HG02852 (cell line): ENCODE measurements around the gene C1orf232.

Experiments
- ATAC-seq: cut with Tn5 transposase; IDR thresholded peaks from one replicate; pipeline ENCODE4 v1.9.1; 2021; ENCODE audit warnings: mild to moderate bottlenecking, moderate library complexity; ENCODE audit not compliant: unreplicated experiment

The C1orf232 gene

GRCh38 chr1:26180010-26180506, 11.3 kb upstream of the C1orf232 start:
- no peak for ATAC-seq

DNA sequence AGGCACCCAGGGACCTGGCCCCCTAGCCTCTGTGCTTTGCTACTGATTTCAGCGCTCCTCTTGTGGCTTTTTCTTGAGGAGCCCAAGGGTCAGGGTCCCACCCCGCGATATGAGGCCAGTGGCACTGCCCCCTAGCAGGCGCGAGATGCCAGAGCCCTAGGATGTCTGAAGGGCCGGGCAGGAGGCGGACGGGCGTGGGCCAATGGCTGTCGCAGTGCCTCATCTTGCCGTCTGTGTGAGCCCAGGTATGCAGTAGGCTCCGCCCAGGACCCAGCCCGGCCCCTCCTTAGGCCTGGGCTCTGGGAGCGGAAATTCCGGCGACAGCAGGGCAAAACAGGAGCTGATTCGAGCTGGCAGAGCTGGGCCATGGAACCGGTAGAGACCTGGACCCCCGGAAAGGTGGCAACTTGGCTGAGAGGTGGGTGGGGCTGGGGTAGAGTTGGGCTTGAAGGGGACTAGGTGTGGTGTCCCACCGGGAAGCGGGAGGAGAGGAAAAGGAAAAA, 8.5 kb upstream of the C1orf232 start, which contains the start of gene CNKSR1:
Gene CNKSR1 (plus strand): TSS at position 310 of the 503 bp plus-strand sequence. CDS start 57 bp downstream, at position 367.
- ATAC-seq: no peak

DNA sequence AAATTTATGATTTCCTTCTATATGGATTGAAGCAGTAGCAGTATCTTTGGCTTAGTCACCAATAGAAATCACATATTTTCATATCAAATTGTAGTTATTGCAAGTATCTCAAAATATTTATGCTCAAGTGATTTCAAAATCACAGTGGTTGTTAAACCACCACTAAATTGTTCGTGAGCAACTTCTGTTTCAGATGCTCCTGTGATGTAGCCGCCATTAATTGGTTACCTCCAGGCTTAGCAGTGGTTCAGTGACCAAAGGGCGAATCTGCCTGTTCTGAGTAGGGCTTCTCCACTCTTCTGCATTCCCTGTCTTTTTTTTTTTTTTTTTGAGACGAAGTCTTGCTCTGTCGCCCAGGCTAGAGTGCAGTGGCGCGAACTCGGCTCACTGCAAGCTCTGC, 6.6 kb upstream of the C1orf232 start:
- ATAC-seq: no peak

DNA sequence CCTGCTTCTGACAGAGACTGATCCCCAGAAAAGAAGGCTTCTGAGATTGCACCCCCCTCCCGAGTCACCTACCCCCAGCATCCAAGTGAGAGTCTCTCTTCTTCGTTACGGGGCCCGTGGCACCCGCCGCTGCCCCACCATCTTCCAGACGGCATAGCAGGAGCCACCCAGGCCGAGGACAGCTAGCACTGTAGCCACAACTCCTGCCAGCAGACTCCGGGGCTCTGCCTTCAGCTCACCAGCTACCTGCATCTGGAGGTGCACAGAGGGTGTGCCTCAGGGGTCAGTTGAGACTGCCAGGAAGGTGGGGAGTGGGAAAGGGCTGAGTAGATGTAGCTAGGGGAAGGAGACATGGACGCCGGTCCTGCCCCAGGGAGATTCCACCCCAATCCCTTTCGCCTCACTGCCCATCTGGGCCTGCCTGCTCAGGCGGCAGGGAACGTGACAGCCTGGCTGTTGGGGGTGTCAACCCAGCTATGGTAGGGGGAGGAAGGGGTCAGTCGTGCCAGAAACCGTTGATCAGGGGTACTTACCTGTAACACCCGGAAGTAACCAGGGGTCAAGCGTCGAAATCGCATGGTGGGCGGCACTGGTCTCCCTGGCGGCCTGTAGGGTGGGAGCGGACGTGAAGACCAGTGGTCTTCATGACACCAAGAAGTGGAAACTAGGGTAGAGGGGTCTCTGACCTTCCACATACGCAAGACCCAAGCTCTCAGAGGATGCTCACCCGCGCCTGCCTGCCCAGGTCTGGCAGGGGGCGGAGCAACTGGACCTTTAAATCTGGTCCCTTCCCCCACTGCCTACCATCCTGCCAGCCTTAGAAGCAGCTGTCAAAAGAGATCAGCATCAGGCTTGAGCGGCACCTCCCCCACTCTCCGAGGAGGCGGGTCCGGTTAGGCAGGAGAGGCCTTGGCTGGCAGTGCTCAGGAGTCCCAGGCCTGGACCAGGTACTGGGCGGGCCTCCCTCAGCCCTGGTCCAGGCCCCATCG, 2.6 kb upstream of the C1orf232 start, which contains the start of gene ZNF593OS:
Gene ZNF593OS (minus strand): TSS at position 749 of the 989 bp plus-strand sequence. CDS start 171 bp downstream, at position 578.
- no peak for ATAC-seq

- ATAC-seq: no peak
Measured at GRCh38 chr1:26170472-26170821, 1.7 kb upstream of the C1orf232 start.

DNA sequence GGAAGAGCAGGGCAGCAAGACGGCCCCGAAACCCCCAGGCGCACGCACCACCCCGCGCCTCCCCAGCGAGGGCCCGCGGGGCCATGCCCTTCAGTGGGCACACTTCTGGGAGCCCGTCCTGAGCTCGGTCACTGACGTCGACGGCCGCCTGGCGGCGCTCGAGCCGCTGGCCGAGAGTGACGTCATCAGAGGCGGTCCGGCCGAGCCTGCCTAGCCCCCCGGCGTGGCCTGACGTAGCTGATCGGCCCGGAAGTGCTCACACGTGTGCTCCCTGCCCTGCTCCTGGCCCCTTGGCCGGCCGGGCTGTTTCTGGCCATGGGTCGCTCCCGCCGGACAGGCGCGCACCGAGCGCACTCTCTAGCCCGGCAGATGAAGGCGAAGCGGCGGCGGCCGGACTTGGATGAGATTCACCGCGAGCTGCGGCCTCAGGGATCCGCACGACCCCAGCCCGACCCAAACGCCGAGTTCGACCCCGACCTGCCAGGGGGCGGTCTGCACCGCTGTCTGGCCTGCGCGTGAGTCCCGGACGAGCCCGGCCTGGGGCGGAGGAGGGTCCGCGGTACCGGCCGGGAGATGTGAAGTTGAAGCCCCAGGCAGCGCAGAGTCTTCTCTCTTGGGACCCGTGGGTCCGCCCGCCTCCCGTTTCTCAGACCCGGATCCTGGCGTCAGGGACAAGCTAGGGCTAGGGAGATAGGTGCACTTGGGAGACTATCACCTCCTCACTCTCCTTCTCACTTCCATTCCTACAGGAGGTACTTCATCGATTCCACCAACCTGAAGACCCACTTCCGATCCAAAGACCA, 1.1 kb upstream of the C1orf232 start, which contains the start of gene ZNF593:
Gene ZNF593 (plus strand): TSS at position 240 of the 803 bp plus-strand sequence. CDS start 76 bp downstream, at position 316.
- ATAC-seq: peak; percentile 92

DNA sequence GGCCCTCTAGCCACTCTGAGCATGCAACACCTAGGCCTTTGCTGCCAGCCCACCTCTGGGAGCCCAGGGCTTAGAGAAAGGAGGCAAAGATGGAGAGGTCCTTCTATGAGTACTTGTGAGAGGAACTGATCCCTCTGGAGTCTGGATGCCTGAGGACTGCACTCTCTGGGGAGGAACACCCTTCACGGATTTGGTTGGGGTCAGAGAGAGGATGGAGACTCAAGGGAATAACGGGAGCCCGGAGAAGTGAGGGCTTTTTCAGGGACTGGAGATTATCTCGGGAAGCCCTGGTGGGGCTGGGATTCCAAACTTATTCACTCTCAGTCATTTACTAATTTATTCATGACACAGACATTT, 413 bp upstream of the C1orf232 start:
- ATAC-seq: no peak

GRCh38 chr1:26166719-26167281, 2.0 kb downstream of the C1orf232 start:
- no peak for ATAC-seq

DNA sequence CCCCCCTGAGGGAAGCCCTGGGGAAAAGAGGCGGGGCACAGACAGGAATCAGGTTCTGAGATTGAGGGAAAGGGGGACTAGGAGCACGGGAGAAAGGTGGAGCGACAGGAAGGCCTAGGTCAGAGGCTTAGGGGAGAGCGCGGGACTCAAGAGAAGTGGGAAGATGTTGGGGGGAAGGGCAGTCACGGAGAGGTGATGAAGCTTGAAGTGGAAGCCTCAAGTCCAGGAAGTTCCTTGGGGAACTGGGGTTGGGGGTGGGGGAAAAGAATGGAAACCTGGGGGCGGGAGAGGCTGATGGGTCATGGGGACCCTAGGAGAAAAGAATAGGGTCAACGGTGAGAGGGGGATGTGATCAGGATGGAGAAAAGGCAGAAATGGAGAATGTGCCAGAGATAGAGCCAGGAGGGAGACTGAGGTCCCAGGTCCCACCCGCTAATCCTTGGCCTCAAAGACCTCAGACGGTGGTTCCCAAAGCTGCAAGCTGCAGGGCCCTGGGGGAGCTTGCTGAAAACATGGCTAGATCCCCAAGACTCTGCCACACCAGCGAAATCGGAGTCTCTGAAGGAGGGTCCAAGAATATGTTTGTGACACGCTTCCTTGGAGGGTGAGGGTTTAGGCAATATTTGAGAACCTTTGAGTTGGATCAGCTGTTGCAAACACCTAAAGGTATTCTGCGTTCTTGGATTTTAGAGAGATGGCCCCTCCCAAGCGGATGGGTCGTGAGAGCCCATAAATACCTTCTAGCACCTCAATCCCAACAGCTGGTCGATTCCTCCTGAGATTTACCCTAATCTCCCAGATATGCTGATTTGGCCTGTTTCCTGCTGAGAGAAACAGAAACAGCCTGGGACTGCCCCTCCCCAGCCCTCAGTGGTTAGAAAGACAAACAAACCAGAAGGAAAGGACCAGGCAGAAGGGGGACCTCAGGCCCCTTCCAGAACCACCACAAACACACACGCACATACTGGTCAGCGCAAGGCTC, 3.6 kb downstream of the C1orf232 start:
- ATAC-seq: no peak

DNA sequence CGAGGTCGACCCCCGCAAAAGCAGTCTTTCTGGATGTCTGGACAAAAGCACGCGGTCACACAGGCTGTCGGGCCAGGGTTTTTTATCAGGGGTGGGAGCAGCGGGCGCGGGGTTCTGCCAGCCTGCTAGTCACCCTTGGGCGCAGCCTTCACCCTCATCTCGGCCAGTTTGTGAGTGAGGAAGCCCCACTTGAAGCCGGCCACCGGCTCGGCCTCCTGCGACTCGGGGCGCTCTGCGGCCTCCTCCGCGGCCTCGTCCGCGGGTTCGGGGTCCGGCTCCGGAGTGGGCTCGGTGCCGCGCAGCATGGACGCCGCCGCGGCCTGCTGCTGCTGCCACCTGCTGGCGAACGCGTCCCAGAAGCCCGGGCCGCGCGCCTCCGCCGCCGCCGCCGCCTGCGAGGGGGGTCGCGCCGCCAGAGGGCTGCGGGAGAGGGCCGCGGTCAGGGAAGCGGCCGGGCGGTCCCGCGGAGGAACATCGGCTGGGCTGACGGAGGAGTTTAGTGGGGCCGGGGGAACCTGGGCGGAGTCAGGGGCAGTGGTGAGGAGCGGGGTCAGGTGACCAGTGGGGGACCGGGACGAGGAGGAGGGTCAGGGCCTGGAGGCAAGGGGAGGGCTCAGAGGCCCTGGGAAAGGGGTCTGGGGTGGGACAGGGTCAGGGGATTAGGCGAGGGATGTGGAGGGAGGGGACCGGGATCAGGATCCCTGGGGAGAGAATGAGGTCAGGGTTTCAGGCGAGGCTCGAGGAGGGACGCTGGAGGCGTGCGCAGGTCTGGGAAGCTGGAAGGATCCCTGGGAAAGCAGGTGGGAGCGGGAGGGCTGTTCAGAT, 4.5 kb downstream of the C1orf232 start:
- ATAC-seq: no peak

DNA sequence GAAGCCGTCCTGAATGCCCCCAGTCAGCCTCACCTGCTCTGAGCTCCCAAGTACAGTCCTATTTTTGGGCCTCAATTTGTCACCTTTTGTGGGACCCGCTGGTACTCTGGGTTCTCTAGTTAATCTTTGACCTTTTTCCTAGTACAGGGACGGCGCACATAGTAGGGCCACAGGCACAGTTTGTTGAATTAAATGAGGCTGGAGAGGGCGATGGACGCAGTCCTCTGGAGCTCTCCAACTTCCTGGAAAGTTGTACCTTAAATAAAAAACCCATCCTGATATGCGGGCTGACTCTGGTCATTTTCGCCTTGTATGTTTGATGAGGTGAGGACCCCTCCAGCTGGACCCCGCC, 5.1 kb downstream of the C1orf232 start:
- no peak for ATAC-seq

GRCh38 chr1:26162220-26162709, 6.5 kb downstream of the C1orf232 start:
- no peak for ATAC-seq

DNA sequence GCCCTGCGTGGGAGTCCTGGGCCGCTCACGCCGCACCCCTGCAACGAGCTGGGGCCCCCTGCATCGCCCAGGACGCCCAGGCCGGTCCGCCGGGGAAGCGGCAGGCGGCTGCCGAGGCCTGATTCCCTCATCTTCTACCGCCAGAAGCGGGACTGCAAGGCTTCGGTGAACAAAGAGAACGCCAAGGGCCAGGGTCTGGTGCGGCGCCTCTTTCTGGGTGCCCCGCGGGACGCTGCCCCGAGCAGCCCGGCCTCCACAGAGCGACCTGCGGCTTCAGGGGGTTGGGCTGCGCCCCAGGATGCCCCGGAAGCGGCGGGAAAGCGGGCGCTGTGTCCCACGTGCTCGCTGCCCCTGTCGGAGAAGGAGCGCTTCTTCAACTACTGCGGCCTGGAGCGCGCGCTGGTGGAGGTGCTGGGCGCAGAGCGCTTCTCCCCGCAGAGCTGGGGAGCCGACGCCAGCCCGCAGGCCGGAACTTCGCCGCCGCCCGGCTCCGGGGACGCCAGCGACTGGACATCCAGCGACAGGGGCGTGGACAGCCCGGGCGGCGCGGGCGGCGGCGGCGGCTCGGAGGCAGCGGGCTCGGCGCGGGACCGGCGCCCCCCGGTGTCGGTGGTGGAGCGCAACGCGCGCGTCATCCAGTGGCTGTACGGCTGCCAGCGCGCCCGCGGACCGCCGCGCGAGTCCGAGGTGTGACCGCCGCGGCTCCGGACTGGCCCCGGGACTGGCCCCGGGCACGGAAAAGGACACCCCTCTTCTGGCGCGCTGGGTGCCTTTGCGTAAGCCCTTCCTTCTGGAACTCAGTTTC, 7.1 kb downstream of the C1orf232 start:
- ATAC-seq: no peak

GRCh38 chr1:26160527-26161414, 8.0 kb downstream of the C1orf232 start:
- ATAC-seq: no peak

GRCh38 chr1:26159743-26160039, 9.1 kb downstream of the C1orf232 start:
- ATAC-seq: no peak

DNA sequence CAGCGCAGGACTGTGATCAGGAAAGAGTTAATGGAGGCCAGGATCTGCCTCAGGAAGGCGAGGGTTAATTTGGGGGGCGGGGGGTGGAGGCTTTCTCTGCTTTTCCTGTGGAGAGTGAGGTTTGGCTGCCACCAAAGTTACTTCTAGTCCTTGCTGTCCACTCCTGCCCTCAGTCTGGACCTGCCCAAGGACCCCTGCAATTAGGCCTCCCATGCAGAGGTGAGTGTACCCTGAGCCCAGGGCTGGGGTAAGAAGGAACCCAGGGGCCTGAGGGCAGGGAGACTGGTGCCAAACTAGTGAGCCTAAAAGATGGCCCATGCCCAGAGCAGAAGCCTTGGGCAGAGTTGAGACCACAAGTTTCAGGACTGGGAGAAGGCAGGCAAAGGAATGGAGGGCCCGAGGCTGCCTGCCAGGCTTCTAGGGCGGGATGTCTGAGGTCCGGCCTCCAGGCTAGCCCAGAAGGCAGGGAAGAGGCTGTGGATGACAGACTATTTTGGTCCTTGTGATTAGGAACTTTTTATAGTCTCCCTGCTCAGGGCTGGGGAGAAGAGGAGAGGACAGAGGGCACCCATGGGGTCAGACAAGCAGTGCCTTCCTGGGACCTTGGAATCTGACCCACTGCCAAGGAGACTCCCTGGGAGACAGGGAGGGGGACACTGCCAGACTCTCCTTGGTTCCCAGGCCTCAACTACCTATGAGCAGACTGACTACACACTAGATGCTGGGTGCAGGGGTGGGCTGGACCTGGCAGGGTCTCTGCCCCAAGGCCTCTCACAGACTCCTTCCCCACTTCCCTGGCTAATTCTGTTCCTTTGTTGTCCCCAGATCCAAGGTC, 9.6 kb downstream of the C1orf232 start, which contains the start of gene FAM110D:
Gene FAM110D (plus strand): TSS at position 172 of the 835 bp plus-strand sequence. CDS start 2,213 bp downstream, outside the sequence.
- no peak for ATAC-seq
